Hypothalamus (tissue), 51 donors: Measurements from ENCODE around the gene ETS2.
A peak's percentile ranks its signal among the peaks of the same experiment; 100 is the strongest.

Source experiments
- DNase-seq, 51 donors: peaks; one replicate each; lab custom pipeline; 2025; lab: John Stamatoyannopoulos, UW

Gene ETS2

GRCh38 chr21:38805328-38806152 is at the start of gene ETS2:
TSS of gene ETS2 (plus strand) at chr21:38805929. CDS start at chr21:38810035, 4,106 bp downstream.
- DNase-seq = peak in 48 of 51 donors; percentile 18 to 83 (median 66)

- no peak for DNase-seq
Observed at GRCh38 chr21:38756746-38757145, 49.0 kb upstream of the ETS2 start.

- DNase-seq = no peak
Observed at GRCh38 chr21:38758501-38759214, 47.1 kb upstream of the ETS2 start.

- no peak for DNase-seq
Observed at GRCh38 chr21:38759413-38759812, 46.3 kb upstream of the ETS2 start.

- no peak for DNase-seq
Observed at GRCh38 chr21:38760017-38760761, 45.5 kb upstream of the ETS2 start.

- DNase-seq = no peak
Observed at GRCh38 chr21:38760762-38761155, 45.0 kb upstream of the ETS2 start.

- DNase-seq = peak in 1 of 51 donors; percentile 4
Observed at GRCh38 chr21:38761531-38761930, 44.2 kb upstream of the ETS2 start.

DNA sequence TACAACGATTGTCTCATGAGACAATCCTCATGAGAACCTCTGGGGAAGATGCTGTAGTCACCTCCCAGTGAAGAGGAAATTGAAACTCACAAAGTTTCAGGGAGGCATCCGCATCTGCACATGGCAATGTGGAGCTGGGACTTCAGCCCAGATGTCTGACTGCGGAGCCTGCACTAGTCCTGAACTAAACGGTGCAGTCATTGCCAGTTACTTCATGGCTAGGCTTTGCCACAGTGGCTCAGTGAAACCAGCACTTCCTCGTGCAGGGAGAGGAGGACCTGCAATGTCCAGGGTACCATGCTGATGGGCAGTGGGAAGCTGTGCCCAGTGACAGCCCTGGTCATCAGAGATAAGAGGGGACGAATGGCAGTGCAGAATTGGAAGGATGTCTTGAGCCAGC is 40.7 kb upstream of the ETS2 start:
- DNase-seq = no peak

DNA sequence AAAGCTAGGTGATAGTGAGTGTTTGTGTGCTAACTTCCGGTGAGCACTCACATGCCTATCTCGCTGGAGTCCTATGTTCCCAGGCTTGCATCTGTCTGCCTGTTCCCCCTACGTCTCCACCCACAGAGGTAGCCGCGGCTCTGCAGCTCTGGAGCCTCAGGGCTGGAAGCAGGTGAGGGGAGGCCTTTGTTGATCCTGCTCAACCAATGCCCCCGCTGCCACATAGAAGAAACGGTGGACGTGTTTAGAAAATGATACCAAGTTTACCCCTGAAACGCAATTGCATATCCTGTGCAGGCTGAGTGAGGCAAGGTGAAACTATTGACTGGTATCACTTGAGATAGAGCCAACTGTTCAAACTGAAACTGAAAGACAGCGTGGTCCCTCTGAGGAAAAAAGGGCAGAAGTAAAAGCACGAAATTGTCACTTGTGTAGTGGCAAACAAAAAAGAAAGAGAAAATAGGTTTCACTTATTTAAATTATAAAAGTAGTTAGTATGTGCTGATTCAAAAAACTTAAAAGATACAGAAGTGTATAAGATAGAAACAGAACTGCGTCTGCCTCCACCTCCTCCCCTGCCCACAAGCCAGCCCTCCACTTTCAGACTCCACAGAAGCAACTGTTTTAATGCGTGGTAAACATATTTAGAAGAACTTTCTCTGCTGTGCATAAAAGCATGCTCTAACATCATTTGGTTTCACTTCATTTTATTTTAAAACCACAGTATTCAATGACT is 38.6 kb upstream of the ETS2 start:
- no peak for DNase-seq

GRCh38 chr21:38768471-38769063 is 37.2 kb upstream of the ETS2 start:
- DNase-seq = peak in 1 of 51 donors; percentile 0

GRCh38 chr21:38769191-38769780 is 36.4 kb upstream of the ETS2 start:
- DNase-seq = peak in 2 of 51 donors; percentile 1 to 9

DNA sequence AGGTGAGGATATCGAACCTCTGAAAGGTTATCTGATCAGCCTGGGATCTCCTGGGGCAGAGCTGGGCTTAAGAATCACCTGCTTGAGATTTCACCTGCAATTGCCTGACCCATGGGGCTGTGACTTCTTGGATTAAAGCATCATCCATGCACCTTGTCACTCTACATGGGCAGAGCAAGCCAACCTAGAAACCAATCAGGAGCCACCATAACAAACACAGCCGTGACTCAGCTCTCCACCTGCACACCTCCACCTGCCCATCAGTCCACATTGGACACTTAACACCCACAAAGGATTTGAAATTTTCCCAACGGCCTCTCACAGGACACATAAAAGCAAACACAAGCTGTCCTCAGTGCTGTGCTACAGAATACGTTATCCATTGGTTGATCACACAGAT is 35.1 kb upstream of the ETS2 start:
- DNase-seq = no peak

- DNase-seq = no peak
Observed at GRCh38 chr21:38771536-38771935, 34.2 kb upstream of the ETS2 start.

DNA sequence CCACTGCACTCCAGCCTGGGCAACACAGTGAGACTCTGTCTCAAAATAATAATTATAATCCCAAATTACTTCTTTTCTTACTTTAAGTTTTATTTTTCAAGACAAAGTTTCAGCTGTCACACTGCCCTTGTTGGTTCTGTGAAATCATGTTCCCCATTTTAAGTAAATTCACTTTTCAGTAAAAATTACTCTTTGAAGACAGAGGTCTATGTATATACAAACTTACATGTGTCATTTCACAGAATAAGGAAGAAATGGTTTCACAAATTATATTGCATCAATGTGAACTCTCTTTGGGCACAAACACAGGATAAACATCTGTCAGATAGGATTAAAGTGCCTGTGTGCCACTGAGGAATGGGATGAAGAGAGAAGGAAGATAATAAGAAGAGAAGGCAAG is 33.1 kb upstream of the ETS2 start:
- no peak for DNase-seq

DNA sequence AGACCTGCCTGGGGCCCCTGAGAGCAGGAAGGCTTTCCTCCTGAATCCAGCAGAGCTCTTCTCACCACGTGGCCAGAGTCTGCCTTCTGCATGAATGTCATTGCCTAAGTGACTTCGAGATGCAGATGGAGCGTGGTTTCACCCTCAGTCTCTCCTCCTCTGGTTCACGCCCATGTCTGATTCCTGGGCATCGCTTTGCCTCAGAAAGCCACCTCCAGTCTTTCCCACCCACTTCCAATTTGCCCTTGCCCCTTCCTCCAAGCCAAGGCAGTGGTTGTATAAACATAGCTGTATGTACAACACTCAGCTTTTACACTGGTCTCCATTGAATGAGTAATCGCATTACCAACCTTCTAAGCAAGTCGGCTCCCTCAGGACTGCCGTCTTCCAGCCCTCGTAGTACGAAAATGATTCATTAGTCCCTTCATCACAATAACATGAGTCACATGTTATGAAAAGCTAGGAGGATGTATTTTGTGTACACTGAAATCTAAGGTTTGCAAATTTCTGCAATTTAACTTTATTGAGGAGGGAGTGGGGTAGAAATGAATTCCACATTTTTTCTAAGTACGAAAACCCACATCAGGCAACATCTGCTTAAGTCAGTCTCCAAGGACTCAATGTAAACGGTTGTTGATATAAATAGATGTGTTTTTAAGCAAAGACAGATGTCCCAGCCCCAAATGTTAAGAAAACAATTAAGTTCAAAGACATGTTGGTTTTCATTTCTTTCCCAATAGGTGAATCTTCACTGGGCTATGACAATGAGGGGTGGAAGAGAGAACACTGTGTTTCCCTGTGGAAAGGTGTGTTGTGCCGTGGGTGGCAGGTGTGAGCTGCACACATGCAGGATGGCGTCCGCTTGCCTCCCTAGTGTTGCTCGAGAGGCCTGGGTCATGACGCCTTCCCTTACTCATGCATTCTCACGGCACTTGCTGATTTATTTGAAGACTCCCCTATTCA is 32.3 kb upstream of the ETS2 start:
- peak in 1 of 51 donors; percentile 21 for DNase-seq

- DNase-seq = no peak
Observed at GRCh38 chr21:38774152-38774551, 31.6 kb upstream of the ETS2 start.

GRCh38 chr21:38774586-38775285 is 31.0 kb upstream of the ETS2 start:
- DNase-seq = no peak

- no peak for DNase-seq
Observed at GRCh38 chr21:38775733-38776132, 30.0 kb upstream of the ETS2 start.
